Dermis blood vessel endothelial cell (primary cell): ENCODE measurements around the gene LAYN. TPM values are rescaled to one million over a fixed set of nuclear protein-coding genes. Genes with fewer than 3 reads are reported as not detected.

Experiments
- DNase-seq: peaks from one replicate; pipeline ENCODE4 v3.0.0; 2010
- total RNA-seq: library from RNA; depleted of rRNA; stranded (reverse); fragments of >200 nt; gene quantifications from 2 replicates; pipeline ENCODE4 v1.2.3, GENCODE V29; 2014

The LAYN gene, protein sequence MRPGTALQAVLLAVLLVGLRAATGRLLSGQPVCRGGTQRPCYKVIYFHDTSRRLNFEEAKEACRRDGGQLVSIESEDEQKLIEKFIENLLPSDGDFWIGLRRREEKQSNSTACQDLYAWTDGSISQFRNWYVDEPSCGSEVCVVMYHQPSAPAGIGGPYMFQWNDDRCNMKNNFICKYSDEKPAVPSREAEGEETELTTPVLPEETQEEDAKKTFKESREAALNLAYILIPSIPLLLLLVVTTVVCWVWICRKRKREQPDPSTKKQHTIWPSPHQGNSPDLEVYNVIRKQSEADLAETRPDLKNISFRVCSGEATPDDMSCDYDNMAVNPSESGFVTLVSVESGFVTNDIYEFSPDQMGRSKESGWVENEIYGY
- 71.8 and 91.7 TPM in 2 replicates for total RNA-seq

GRCh38 chr11:111540114-111540936 is at the start of gene LAYN:
Gene LAYN (plus strand): TSS chr11:111540720. CDS start chr11:111540844, 124 bp downstream.
- DNase-seq, result peak; percentile 32

GRCh38 chr11:111494040-111494439 is 46.5 kb upstream of the LAYN start:
- DNase-seq, result no peak

DNA sequence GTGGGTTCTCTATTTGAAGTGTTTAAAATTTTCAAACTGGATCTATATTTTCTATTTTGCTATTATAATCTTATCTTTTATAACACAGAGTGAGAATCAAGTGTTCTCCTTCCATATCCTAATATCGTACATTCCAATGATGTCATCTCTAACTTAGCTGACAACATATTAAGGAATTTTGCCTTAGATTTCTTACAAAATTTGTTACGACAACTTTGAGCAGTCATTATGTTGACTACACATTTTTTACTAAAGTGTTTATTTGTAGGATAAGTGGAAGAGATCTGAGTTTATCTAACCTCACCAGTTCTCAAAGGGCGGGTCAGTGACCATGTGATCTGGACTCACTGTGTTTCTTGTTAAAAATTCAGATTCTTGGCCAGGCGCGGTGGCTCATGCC is 41.0 kb upstream of the LAYN start:
- no peak for DNase-seq

DNA sequence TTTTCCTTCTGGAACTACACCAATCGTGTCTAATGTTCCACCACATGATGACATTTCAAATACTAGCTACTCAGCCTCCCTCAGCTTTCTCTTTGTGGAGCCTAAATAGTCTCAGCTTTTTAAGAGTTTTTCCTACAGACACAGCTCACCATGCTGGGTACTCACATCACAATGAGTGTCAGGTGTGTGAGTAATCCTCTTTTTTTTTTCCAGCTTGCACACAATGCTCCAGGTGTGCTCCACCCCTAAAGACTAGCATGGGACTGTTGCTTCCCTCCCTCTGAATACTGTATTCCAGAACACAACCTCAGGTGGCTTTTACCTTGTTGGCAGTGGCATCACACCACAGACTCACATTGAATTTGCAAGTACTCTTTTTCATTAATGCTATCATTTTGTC is 40.0 kb upstream of the LAYN start:
- no peak for DNase-seq

- DNase-seq, result no peak
Measured at GRCh38 chr11:111502611-111503010, 37.9 kb upstream of the LAYN start.

- no peak for DNase-seq
Measured at GRCh38 chr11:111510311-111510710, 30.2 kb upstream of the LAYN start.

- no peak for DNase-seq
Measured at GRCh38 chr11:111512296-111513239, 28.0 kb upstream of the LAYN start, which contains the start of gene BTG4. Gene BTG4 (minus strand): TSS chr11:111512386. CDS start chr11:111498776, 13,610 bp downstream.

- DNase-seq, result no peak
Measured at GRCh38 chr11:111513240-111513605, 27.3 kb upstream of the LAYN start.

GRCh38 chr11:111514216-111515031 is 26.1 kb upstream of the LAYN start, which contains the start of gene HOATZ:
Gene HOATZ (plus strand): TSS chr11:111514778. CDS start chr11:111514785, 7 bp downstream.
- no peak for DNase-seq

DNA sequence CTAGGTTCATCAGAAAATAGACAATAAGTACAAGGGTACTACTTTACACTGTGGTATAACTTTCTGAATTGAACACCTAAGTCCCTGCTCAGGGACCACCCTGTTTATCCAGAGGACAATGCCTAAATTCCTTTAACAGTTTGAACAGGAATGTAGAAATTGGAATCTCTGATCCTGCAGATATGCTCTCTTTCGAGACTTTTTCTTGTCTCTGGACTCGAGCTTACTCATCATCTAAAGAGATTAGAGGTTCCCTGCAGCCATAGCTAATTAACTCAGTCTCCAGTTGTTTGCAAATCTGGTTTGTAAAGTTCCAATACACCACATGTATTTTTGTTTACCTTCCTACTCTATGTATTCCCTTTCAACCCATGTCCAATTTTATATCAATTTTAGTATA is 24.9 kb upstream of the LAYN start:
- no peak for DNase-seq

- DNase-seq, result no peak
Measured at GRCh38 chr11:111518668-111519067, 21.9 kb upstream of the LAYN start.

DNA sequence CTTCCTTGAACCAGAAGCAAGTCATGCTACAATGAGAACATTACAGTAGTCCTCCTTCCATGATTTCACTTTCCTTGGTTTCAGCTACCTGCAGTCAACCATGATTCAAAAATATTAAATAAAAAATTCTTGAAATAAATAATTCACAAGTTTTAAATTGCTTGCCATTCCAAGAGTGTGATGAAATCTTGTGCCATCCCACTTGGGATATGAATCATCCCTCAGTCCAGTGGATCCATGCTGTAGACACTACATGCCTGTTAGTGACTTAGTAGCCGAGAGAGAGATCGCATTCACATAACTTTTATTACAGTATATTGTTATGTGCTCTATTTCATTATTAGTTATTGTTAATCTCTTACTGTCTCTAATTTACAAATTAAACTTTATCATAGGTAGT is 20.0 kb upstream of the LAYN start:
- DNase-seq, result no peak

DNA sequence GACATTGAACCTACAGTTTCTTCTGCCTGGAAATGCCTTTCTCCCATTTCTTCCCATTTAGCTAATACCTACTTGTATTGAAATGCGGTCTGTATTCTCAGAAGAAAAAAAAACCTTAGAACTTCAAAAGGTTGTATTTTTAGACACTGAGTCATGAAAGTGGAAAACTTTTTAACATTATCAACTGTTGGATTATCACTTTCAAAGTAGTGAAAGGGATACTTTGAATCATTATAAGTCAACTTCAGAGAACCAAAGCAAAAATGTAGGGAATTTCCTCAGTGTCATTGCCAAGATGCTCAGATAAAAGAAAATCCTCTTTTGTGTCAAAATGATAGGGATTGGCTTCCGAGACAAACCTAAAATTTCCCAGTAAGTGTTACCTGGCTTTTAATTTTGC is 19.4 kb upstream of the LAYN start:
- no peak for DNase-seq

GRCh38 chr11:111522426-111522825 is 18.1 kb upstream of the LAYN start:
- no peak for DNase-seq

- no peak for DNase-seq
Measured at GRCh38 chr11:111523343-111523742, 17.2 kb upstream of the LAYN start.

- no peak for DNase-seq
Measured at GRCh38 chr11:111524056-111524455, 16.5 kb upstream of the LAYN start.

DNA sequence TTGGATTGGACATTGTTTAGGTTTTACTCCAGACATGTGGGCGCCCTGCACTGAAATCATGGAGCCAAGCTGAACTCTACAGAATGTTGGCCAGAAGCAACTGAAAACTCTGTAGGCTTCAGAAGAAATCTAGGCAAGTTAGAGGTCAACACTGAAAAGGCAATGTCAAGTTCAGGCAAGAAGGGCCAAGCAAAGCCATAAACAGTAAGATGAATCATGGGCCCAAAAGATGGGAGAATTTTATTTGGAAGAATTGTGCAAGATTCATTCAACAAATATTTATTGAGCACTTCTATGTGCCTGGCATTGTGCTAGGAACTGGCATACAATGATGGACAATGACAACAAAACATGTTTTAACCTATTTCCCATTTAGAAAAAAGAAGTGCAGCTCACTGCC is 15.1 kb upstream of the LAYN start:
- DNase-seq, result no peak

DNA sequence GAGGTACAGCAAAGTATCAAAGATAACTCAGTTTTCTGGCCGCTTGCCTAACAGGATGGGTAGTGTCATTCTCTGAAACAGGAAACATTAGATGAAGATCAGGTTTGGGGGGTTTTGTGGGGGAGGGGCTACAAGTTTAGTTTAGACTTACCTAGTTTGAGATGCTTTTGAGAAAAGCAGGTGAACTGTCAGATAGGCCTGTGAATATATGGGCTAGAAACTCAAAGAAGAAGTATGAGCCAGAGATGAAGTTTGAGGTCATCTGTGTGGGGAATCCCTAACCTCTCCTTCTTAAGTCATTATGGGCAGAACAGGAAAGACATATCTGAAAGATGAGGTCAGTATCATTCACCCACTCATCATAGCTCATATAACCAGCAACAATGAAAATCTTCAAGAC is 14.0 kb upstream of the LAYN start:
- DNase-seq, result peak; percentile 16

GRCh38 chr11:111527279-111527678 is 13.2 kb upstream of the LAYN start:
- DNase-seq, result no peak

GRCh38 chr11:111528557-111528956 is 12.0 kb upstream of the LAYN start:
- DNase-seq, result no peak

DNA sequence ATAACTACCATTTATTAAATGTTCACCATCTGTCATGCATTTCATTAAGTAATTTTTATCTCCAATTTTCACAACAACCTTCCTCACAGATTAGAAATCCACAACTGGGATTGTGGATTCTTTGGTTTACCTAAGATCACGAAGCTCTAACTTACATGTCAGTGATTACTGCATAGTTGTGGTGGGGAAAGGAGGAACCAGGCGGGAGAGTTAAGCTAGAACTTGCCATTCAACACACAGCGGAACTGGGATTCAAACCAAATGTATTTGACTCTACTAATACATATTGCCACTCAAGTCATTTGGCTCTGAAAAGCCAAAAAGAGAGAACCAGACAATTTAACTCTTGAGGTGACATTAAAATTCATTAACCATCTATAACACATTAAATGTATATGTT is 10.4 kb upstream of the LAYN start:
- no peak for DNase-seq

- no peak for DNase-seq
Measured at GRCh38 chr11:111531136-111531535, 9.4 kb upstream of the LAYN start.
